Tibial nerve (tissue), 4 donors: ENCODE data around the gene POLR3GL. TPM values are rescaled to one million over a fixed set of nuclear protein-coding genes. Genes with fewer than 3 reads are reported as not detected.
A peak's percentile ranks its signal among the peaks of the same experiment; 100 is the strongest.

ENCODE experiments used
- DNase-seq, 2 donors: peaks; one replicate each; pipeline ENCODE4 v3.0.0-alpha.2; 2019; ENCODE audit warnings: low spot score in 2 of 2
- H3K27ac ChIP-seq, 4 donors: fragments of 200-600 bp; sonication (generic) in 3 of 4; one replicate each; pipeline ENCODE4 v1.5.1; 2017 to 2019; ENCODE audit warnings: mild to moderate bottlenecking in 1 of 4
- H3K27me3 ChIP-seq, 2 donors: fragments of 200-600 bp; sonication (generic) in 1 of 2; one replicate each; pipeline versions ENCODE4 v1.5.1 to v1.6.0; 2017 to 2019
- H3K36me3 ChIP-seq, 3 donors: fragments of 200-600 bp; sonication (generic); one replicate each; pipeline ENCODE4 v1.5.1; 2018 to 2019
- H3K4me1 ChIP-seq, 4 donors: fragments of 200-600 bp; sonication (generic) in 3 of 4; one replicate each; pipeline ENCODE4 v1.5.1; 2017 to 2019
- H3K4me3 ChIP-seq, 4 donors: fragments of 200-600 bp; sonication (generic) in 3 of 4; one replicate each; pipeline ENCODE4 v1.5.1; 2017 to 2019; ENCODE audit warnings: mild to moderate bottlenecking in 1 of 4, moderate library complexity in 1 of 4
- H3K9me3 ChIP-seq, 4 donors: fragments of 200-600 bp; sonication (generic) in 3 of 4; one replicate each; pipeline ENCODE4 v1.5.1; 2017 to 2019
- CTCF ChIP-seq, 5 experiments: fragments of 200-600 bp in 3 of 5; fragments of 450-650 bp in 2 of 5; sonication (generic) in 3 of 5; IDR thresholded peaks; one replicate each; pipeline ENCODE4 v1.5.1; 2016 to 2019; ENCODE audit warnings: antibody characterized with exemption in 5 of 5, mild to moderate bottlenecking in 3 of 5, moderate library complexity in 2 of 5
- EP300 ChIP-seq, 2 donors: sonication (generic); formaldehyde crosslinking; IDR thresholded peaks; one replicate each; pipeline ENCODE4 v1.6.1; 2017; ENCODE audit warnings: antibody characterized with exemption in 2 of 2, mild to moderate bottlenecking in 1 of 2
- POLR2A ChIP-seq, 2 donors: fragments of 450-650 bp; IDR thresholded peaks; one replicate each; pipeline ENCODE4 v1.6.1; 2017; ENCODE audit warnings: antibody characterized with exemption in 2 of 2, mild to moderate bottlenecking in 2 of 2, moderate library complexity in 2 of 2
- WGBS, 2 donors: methylation state at CpG; one replicate each; pipeline ENCODE4 v1.1.5; 2018; 5-methylcytosine and 5-hydroxymethylcytosine counted together
- total RNA-seq, 4 donors: library from RNA; depleted of rRNA; stranded (reverse); fragments of >200 nt; gene quantifications; one replicate each; pipeline ENCODE4 v1.1.0, GENCODE V29; 2016

Gene POLR3GL
- total RNA-seq, 4 donors from 2014 or later, result 20.1 to 33.1 (median 28.9) TPM

GRCh38 chr1:145992502-145992936 lies 28.0 kb downstream of the POLR3GL start:
- Histone ChIP-seq H3K4me1 (peaks cover 0 to 27% (median 5%) of the 10 kb centered on the region in 4 donors), H3K27ac (peak overlapping the region; percentile 94 to 99 (median 97)), H3K9me3 (no peaks in the 10 kb centered on the region), H3K4me3 (peak overlapping the region; percentile 67 to 97 (median 78)), H3K27me3 (no peaks in the 10 kb centered on the region), H3K36me3 (peaks cover 22 to 37% (median 32%) of the 10 kb centered on the region in 3 donors)
- no peak for DNase-seq
- 42 to 50% methylated on average over 1 of the region's 1 CpG for WGBS, 2 donors
- TF ChIP-seq POLR2A (IDR thresholded peaks at IDR 0.05) (peak in 1 of 2 donors; percentile 3), EP300 (IDR thresholded peaks at IDR 0.05) (peak in 1 of 2 donors; percentile 63), CTCF (IDR thresholded peaks at IDR 0.05) (no peak)

GRCh38 chr1:145992958-145993617 lies 28.6 kb downstream of the POLR3GL start:
- H3K4me3 ChIP-seq, result peak overlapping the region; percentile 67 to 97 (median 78)
- no peak for DNase-seq
- no peaks in the 10 kb centered on the region for H3K9me3 ChIP-seq
- no peaks in the 10 kb centered on the region for H3K27me3 ChIP-seq
- TF ChIP-seq EP300 (IDR thresholded peaks at IDR 0.05), result peak in 1 of 2 donors; percentile 5
- TF ChIP-seq CTCF (IDR thresholded peaks at IDR 0.05), result no peak
- H3K36me3 ChIP-seq, result peaks cover 22 to 37% (median 32%) of the 10 kb centered on the region in 3 donors
- H3K27ac ChIP-seq, result peak overlapping the region; percentile 94 to 99 (median 97)
- peaks cover 0 to 29% (median 7%) of the 10 kb centered on the region in 4 donors for H3K4me1 ChIP-seq
- 40 to 44% methylated on average over 5 of the region's 5 CpGs for WGBS, 2 donors

GRCh38 chr1:145993618-145994390 lies 29.3 kb downstream of the POLR3GL start:
- no peaks in the 10 kb centered on the region for H3K9me3 ChIP-seq
- peak overlapping the region; percentile 94 to 99 (median 97) for H3K27ac ChIP-seq
- DNase-seq, result no peak
- peaks cover 0 to 36% (median 13%) of the 10 kb centered on the region in 4 donors for H3K4me1 ChIP-seq
- 19% methylated on average over 6 of the region's 6 CpGs for WGBS, 2 donors
- H3K36me3 ChIP-seq, result peaks cover 22 to 37% (median 32%) of the 10 kb centered on the region in 3 donors
- no peak for TF ChIP-seq CTCF (IDR thresholded peaks at IDR 0.05)
- TF ChIP-seq POLR2A (IDR thresholded peaks at IDR 0.05), result peak in 1 of 2 donors; percentile 8
- TF ChIP-seq EP300 (IDR thresholded peaks at IDR 0.05), result peak in 1 of 2 donors; percentile 3
- peak overlapping the region; percentile 67 to 97 (median 78) for H3K4me3 ChIP-seq
- H3K27me3 ChIP-seq, result no peaks in the 10 kb centered on the region

- no peak for DNase-seq
- H3K9me3 ChIP-seq, result no peaks in the 10 kb centered on the region
- 10 to 13% methylated on average over 10 of the region's 10 CpGs for WGBS, 2 donors
- no peaks in the 10 kb centered on the region for H3K27me3 ChIP-seq
- TF ChIP-seq POLR2A (IDR thresholded peaks at IDR 0.05) (peak in 1 of 2 donors; percentile 5), EP300 (IDR thresholded peaks at IDR 0.05) (peak in 1 of 2 donors; percentile 82), CTCF (IDR thresholded peaks at IDR 0.05) (no peak)
- peaks cover 22 to 37% (median 32%) of the 10 kb centered on the region in 3 donors for H3K36me3 ChIP-seq
- H3K4me3 ChIP-seq, result peak overlapping the region; percentile 67 to 97 (median 78)
- H3K27ac ChIP-seq, result peak overlapping the region; percentile 94 to 99 (median 97)
- peaks cover 0 to 44% (median 17%) of the 10 kb centered on the region in 4 donors for H3K4me1 ChIP-seq
Observed at GRCh38 chr1:145994391-145995120, 30.1 kb downstream of the POLR3GL start.
